DND-41 (cell line): ENCODE data around the gene TSEN15.

ENCODE experiments used
- CTCF ChIP-seq: IDR thresholded peaks from 2 replicates; pipeline ENCODE4 v1.5.1; 2012; ENCODE audit warnings: borderline replicate concordance, low read length, moderate library complexity, mild to moderate bottlenecking; ENCODE audit not compliant: poor library complexity, severe bottlenecking; ENCODE audit errors: extremely low read depth
- EZH2 ChIP-seq: IDR thresholded peaks from 3 replicates; pipeline ENCODE4 v1.6.1; 2012; ENCODE audit warnings: borderline replicate concordance, low read depth, mild to moderate bottlenecking, moderate library complexity, low read length, inconsistent platforms; ENCODE audit not compliant: severe bottlenecking

GRCh38 chr1:184113251-184113650 is 61.7 kb downstream of the TSEN15 start:
- TF ChIP-seq CTCF = no peak
- TF ChIP-seq EZH2 = no peak
